NCI-H146 treated with DMSO at 0.1 percent for 48 hours (cell line): ENCODE data around the gene GRM3.

ENCODE experiments used
- DNase-seq: peaks from one replicate; lab custom pipeline; 2025; ENCODE audit not compliant: unreplicated experiment; lab: John Stamatoyannopoulos, UW

GRM3 gene

GRCh38 chr7:86889501-86889900 lies 245.8 kb downstream of the GRM3 start:
- DNase-seq, result no peak

- DNase-seq, result no peak
These were observed 254.5 kb downstream of the GRM3 start for GRCh38 chr7:86898171-86898570.

GRCh38 chr7:86900886-86901285 lies 257.2 kb downstream of the GRM3 start:
- no peak for DNase-seq

- DNase-seq, result no peak
These were observed 261.5 kb downstream of the GRM3 start for GRCh38 chr7:86904949-86905834.

GRCh38 chr7:86908948-86909347 lies 265.2 kb downstream of the GRM3 start:
- no peak for DNase-seq

- no peak for DNase-seq
These were observed 267.9 kb downstream of the GRM3 start for GRCh38 chr7:86911659-86912058.

- DNase-seq, result no peak
These were observed 270.0 kb downstream of the GRM3 start for GRCh38 chr7:86913709-86914108.
